Measurements from ENCODE around the gene PHACTR1. TPM values are rescaled to one million over a fixed set of nuclear protein-coding genes. Genes with fewer than 3 reads are reported as not detected.
A peak's percentile ranks its signal among the peaks of the same experiment; 100 is the strongest.

The PHACTR1 gene
- polyA plus RNA-seq, 2 of the 4 experiments (the other 2 are of a cell fraction): not detected

DNA sequence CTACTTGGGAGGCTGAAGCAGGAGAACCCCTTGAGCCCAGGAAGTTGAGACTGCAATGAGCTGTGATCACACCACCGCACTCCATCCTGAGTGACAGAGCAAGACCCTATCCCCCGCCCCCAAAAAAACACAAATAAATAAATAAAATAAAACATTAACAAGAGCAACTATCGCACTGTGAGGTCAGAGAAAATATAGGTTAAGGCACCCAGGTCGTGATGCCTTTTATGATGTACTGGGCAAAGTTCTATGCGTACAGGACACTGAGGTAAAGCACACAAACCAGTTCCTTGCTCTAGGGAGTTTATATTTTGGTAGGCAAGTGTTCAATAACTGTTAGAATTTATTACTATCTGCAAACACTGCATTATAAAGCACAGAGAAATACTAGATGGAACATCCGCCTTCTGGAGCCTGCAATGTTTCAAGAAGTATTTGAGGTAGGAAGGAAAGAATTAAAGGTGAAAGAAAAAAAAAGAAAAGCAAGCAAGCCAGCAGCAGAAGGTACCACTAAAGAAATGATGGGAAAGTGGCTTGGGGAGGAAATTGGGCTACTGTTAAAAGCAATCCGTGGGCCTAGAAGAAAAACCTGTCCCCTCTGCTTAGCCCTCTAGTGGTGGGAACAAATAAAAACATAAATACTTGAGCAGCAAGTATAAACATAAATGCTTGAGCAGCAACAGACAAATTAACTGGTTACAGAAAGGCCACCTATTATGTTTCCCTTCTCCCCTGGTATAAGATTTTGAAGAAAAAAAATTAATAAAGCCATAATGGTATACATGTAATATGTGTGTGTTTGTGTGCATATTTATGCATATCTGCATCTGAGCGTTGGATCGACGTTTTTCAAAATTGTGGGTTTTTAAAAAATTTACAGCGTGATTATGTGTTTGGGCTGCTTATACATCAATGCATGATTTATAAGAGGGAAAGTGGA, 128.0 kb downstream of the PHACTR1 start:
- POLR2A ChIA-PET: no interaction called here
- no peak overlapping the region for H3K4me3 ChIP-seq
- H3K4me1 ChIP-seq: no peaks in the 10 kb centered on the region
- CTCF ChIA-PET: no interaction called here
- H3K9me3 ChIP-seq: no peaks in the 10 kb centered on the region
- TF ChIP-seq PHF8 (IDR thresholded peaks at IDR 0.05; ENCODE audit: borderline replicate concordance, low read depth) (no peak), HDAC2 (IDR thresholded peaks at IDR 0.05) (no peak), BHLHE40 (IDR thresholded peaks at IDR 0.05; ENCODE audit: low read depth, low read length) (no peak), HOXA7 (CRISPR knock-in tag; IDR thresholded peaks at IDR 0.05) (no peak), MYC (IDR thresholded peaks at IDR 0.05; ENCODE audit: borderline replicate concordance, low read length) (no peak), ESRRA (IDR thresholded peaks at IDR 0.05; ENCODE audit: borderline replicate concordance, low read length) (no peak), SREBF2 (IDR thresholded peaks at IDR 0.05) (no peak), SMC3 (IDR thresholded peaks at IDR 0.05) (peak; percentile 41; the same call in 1 of the 3 replicates)
- TF ChIP-seq, protein P1, sequence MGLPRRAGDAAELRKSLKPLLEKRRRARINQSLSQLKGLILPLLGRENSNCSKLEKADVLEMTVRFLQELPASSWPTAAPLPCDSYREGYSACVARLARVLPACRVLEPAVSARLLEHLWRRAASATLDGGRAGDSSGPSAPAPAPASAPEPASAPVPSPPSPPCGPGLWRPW (IDR thresholded peaks at IDR 0.05): no peak
- TF ChIP-seq, protein P2, sequence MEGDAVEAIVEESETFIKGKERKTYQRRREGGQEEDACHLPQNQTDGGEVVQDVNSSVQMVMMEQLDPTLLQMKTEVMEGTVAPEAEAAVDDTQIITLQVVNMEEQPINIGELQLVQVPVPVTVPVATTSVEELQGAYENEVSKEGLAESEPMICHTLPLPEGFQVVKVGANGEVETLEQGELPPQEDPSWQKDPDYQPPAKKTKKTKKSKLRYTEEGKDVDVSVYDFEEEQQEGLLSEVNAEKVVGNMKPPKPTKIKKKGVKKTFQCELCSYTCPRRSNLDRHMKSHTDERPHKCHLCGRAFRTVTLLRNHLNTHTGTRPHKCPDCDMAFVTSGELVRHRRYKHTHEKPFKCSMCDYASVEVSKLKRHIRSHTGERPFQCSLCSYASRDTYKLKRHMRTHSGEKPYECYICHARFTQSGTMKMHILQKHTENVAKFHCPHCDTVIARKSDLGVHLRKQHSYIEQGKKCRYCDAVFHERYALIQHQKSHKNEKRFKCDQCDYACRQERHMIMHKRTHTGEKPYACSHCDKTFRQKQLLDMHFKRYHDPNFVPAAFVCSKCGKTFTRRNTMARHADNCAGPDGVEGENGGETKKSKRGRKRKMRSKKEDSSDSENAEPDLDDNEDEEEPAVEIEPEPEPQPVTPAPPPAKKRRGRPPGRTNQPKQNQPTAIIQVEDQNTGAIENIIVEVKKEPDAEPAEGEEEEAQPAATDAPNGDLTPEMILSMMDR (IDR thresholded peaks at IDR 0.05): peak; percentile 55
- TF ChIP-seq, protein P3, sequence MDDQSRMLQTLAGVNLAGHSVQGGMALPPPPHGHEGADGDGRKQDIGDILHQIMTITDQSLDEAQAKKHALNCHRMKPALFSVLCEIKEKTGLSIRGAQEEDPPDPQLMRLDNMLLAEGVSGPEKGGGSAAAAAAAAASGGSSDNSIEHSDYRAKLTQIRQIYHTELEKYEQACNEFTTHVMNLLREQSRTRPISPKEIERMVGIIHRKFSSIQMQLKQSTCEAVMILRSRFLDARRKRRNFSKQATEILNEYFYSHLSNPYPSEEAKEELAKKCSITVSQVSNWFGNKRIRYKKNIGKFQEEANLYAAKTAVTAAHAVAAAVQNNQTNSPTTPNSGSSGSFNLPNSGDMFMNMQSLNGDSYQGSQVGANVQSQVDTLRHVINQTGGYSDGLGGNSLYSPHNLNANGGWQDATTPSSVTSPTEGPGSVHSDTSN (IDR thresholded peaks at IDR 0.05): no peak
- H3K4me2 ChIP-seq: no peak overlapping the region
- WGBS (ENCODE audit: missing lambda C conversion rate): 63% methylated on average over 11 of the region's 11 CpGs
- peak; percentile 13 to 21 for DNase-seq (ENCODE audit: low read depth in 1 of 2, low spot score in 1 of 2)
- FAIRE-seq: no peak
- 0 out of 6 replicates have a peak, but pooled peaks of 1 of the 2 experiments have one; percentile 45 for ATAC-seq
- H3K27ac ChIP-seq: no peak overlapping the region

GRCh38 chr6:12845224-12846004, 128.8 kb downstream of the PHACTR1 start:
- 43% methylated on average over 8 of the region's 10 CpGs for WGBS (ENCODE audit: missing lambda C conversion rate)
- ATAC-seq: no peak
- CTCF ChIA-PET: no interaction called here
- no peak for TF ChIP-seq HDAC2 (IDR thresholded peaks at IDR 0.05)
- TF ChIP-seq ELK1 (IDR thresholded peaks at IDR 0.05; ENCODE audit: low read depth, low read length): no peak
- TF ChIP-seq ATOH8 (CRISPR knock-in tag; IDR thresholded peaks at IDR 0.05; ENCODE audit: low read depth): no peak
- no peak for TF ChIP-seq BHLHE40 (IDR thresholded peaks at IDR 0.05; ENCODE audit: low read depth, low read length)
- no peak for TF ChIP-seq EHF (CRISPR knock-in tag; IDR thresholded peaks at IDR 0.05)
- no peak for TF ChIP-seq JUNB (IDR thresholded peaks at IDR 0.05)
- no peak for TF ChIP-seq JUN (IDR thresholded peaks at IDR 0.05)
- TF ChIP-seq SMC3 (IDR thresholded peaks at IDR 0.05): no peak
- no peak for TF ChIP-seq EP300 (IDR thresholded peaks at IDR 0.05)
- no peak for TF ChIP-seq NPAS2 (CRISPR knock-in tag; IDR thresholded peaks at IDR 0.05; ENCODE audit: borderline replicate concordance)
- TF ChIP-seq FOXS1 (CRISPR knock-in tag; IDR thresholded peaks at IDR 0.05): no peak
- TF ChIP-seq CEBPB (IDR thresholded peaks at IDR 0.05): no peak
- no peak for TF ChIP-seq MAFK (IDR thresholded peaks at IDR 0.05; ENCODE audit: partially characterized antibody)
- TF ChIP-seq FOSL2 (IDR thresholded peaks at IDR 0.05): no peak
- TF ChIP-seq FOSL2 (CRISPR knock-in tag; IDR thresholded peaks at IDR 0.05): no peak
- TF ChIP-seq, protein P3 (IDR thresholded peaks at IDR 0.05): no peak
- TF ChIP-seq PHF8 (IDR thresholded peaks at IDR 0.05; ENCODE audit: borderline replicate concordance, low read depth): no peak
- no peak for TF ChIP-seq REST (IDR thresholded peaks at IDR 0.05)

More at GRCh38 chr6:12845224-12846004, 128.8 kb downstream of the PHACTR1 start:
- H3K4me3 ChIP-seq: no peak overlapping the region
- no peak overlapping the region for H3K4me2 ChIP-seq
- POLR2A ChIA-PET: no interaction called here
- H3K4me1 ChIP-seq: no peaks in the 10 kb centered on the region
- H3K9me3 ChIP-seq: no peaks in the 10 kb centered on the region
- no peak for FAIRE-seq
- no peak for DNase-seq (ENCODE audit: low read depth in 1 of 2, low spot score in 1 of 2)
- no peak overlapping the region for H3K27ac ChIP-seq

Data from A549 (cell line).